Nucleus accumbens (tissue), 56 donors: Measurements from ENCODE around the gene ITPR1.

ENCODE experiments used
- DNase-seq, 56 donors: peaks; one replicate each; lab custom pipeline; 2025; lab: John Stamatoyannopoulos, UW

Gene ITPR1

GRCh38 chr3:4707324-4707723 lies 214.2 kb downstream of the ITPR1 start:
- DNase-seq = no peak

- DNase-seq = no peak
These were observed 215.1 kb downstream of the ITPR1 start for GRCh38 chr3:4708230-4708629.

- no peak for DNase-seq
These were observed 216.2 kb downstream of the ITPR1 start for GRCh38 chr3:4709341-4709740.

- no peak for DNase-seq
These were observed 217.0 kb downstream of the ITPR1 start for GRCh38 chr3:4710191-4710590.

GRCh38 chr3:4711680-4711992 lies 218.5 kb downstream of the ITPR1 start:
- DNase-seq = no peak

- peak in 5 of 56 donors; percentile 10 to 28 (median 16) for DNase-seq
These were observed 219.0 kb downstream of the ITPR1 start for GRCh38 chr3:4712109-4712508.

- DNase-seq = no peak
These were observed 220.9 kb downstream of the ITPR1 start for GRCh38 chr3:4714045-4714444.

GRCh38 chr3:4716266-4716665 lies 223.1 kb downstream of the ITPR1 start:
- DNase-seq = no peak

- no peak for DNase-seq
These were observed 223.7 kb downstream of the ITPR1 start for GRCh38 chr3:4716706-4717362.

- DNase-seq = no peak
These were observed 224.2 kb downstream of the ITPR1 start for GRCh38 chr3:4717363-4717740.

- no peak for DNase-seq
These were observed 225.1 kb downstream of the ITPR1 start for GRCh38 chr3:4718179-4718736.

GRCh38 chr3:4719046-4719501 lies 225.9 kb downstream of the ITPR1 start:
- DNase-seq = no peak

- DNase-seq = peak in 43 of 56 donors; percentile 10 to 86 (median 52)
These were observed 227.3 kb downstream of the ITPR1 start for GRCh38 chr3:4720316-4721075.

GRCh38 chr3:4721511-4721911 lies 228.4 kb downstream of the ITPR1 start:
- DNase-seq = peak in 2 of 56 donors; percentile 12 to 23

GRCh38 chr3:4722103-4722502 lies 229.0 kb downstream of the ITPR1 start:
- DNase-seq = peak in 21 of 56 donors; percentile 4 to 45 (median 26)

- no peak for DNase-seq
These were observed 231.0 kb downstream of the ITPR1 start for GRCh38 chr3:4724051-4724629.

- DNase-seq = no peak
These were observed 233.4 kb downstream of the ITPR1 start for GRCh38 chr3:4726549-4726948.

- no peak for DNase-seq
These were observed 236.2 kb downstream of the ITPR1 start for GRCh38 chr3:4729061-4729973.

- peak in 38 of 56 donors; percentile 15 to 79 (median 52) for DNase-seq
These were observed 237.6 kb downstream of the ITPR1 start for GRCh38 chr3:4730719-4731118.

GRCh38 chr3:4731543-4732111 lies 238.5 kb downstream of the ITPR1 start:
- DNase-seq = peak in 1 of 56 donors; percentile 19
